DOHH2 (cell line): ENCODE data around the gene TMEM72.

Experiments
- H3F3A ChIP-seq: fragments of 200-600 bp; sonication (generic), shearing (Covaris generic); 2 replicates; pipeline ENCODE4 v1.6.0; 2016; ENCODE audit warnings: antibody characterized with exemption, mild to moderate bottlenecking; ENCODE audit not compliant: control insufficient read depth, insufficient read depth
- H3K27ac ChIP-seq: fragments of 200-600 bp; sonication (generic); 2 replicates; pipeline ENCODE4 v1.5.1; 2014; ENCODE audit warnings: low read depth, mild to moderate bottlenecking, low read length, moderate library complexity
- H3K27me3 ChIP-seq: fragments of 200-600 bp; sonication (generic); 2 replicates; pipeline ENCODE4 v1.6.1; 2014; ENCODE audit warnings: mild to moderate bottlenecking, low read length, mixed read lengths; ENCODE audit not compliant: control insufficient read depth
- H3K36me3 ChIP-seq: fragments of 200-600 bp; sonication (generic); 2 replicates; pipeline ENCODE4 v1.6.1; 2014; ENCODE audit warnings: mild to moderate bottlenecking, low read length, moderate library complexity, mixed read lengths; ENCODE audit not compliant: control insufficient read depth
- H3K4me1 ChIP-seq: fragments of 200-600 bp; sonication (generic); 2 replicates; pipeline ENCODE4 v1.6.1; 2014; ENCODE audit warnings: mild to moderate bottlenecking, low read length, mixed read lengths; ENCODE audit not compliant: control insufficient read depth
- H3K4me2 ChIP-seq: fragments of 200-600 bp; sonication (generic); 2 replicates; pipeline ENCODE4 v1.6.0; 2014; ENCODE audit warnings: mild to moderate bottlenecking, low read length, moderate library complexity
- H3K4me3 ChIP-seq: fragments of 200-600 bp; sonication (generic); 2 replicates; pipeline ENCODE4 v1.5.1; 2014; ENCODE audit warnings: mild to moderate bottlenecking, low read length, mixed read lengths
- H3K79me2 ChIP-seq: fragments of 200-600 bp; sonication (generic); 2 replicates; pipeline ENCODE4 v1.6.1; 2014; ENCODE audit warnings: mild to moderate bottlenecking, low read length, mixed read lengths; ENCODE audit not compliant: control insufficient read depth
- H3K9me2 ChIP-seq: fragments of 200-600 bp; sonication (generic); replicated peaks from 2 replicates; pipeline ENCODE4 v1.6.1; 2014; ENCODE audit warnings: mild to moderate bottlenecking, low read length, mixed read lengths; ENCODE audit not compliant: control insufficient read depth
- H3K9me3 ChIP-seq: fragments of 200-600 bp; sonication (generic); 2 replicates; pipeline ENCODE4 v1.6.1; 2014; ENCODE audit warnings: antibody characterized with exemption, low read length, mixed read lengths; ENCODE audit not compliant: control insufficient read depth, insufficient read depth
- H4K20me1 ChIP-seq: fragments of 200-600 bp; sonication (generic); 2 replicates; pipeline ENCODE4 v1.6.0; 2014; ENCODE audit warnings: low read depth, mild to moderate bottlenecking, antibody characterized with exemption, low read length, moderate library complexity; ENCODE audit not compliant: control insufficient read depth, insufficient read depth
- CTCF ChIP-seq: fragments of 200-600 bp; sonication (generic); IDR thresholded peaks from one replicate; pipeline ENCODE4 v1.5.1; 2014; ENCODE audit warnings: antibody characterized with exemption, mild to moderate bottlenecking, low read depth, low read length; ENCODE audit not compliant: poor library complexity, severe bottlenecking
- EZH2phosphoT487 ChIP-seq: fragments of 200-600 bp; sonication (generic); IDR thresholded peaks from 2 replicates; pipeline ENCODE4 v1.6.1; 2017; ENCODE audit warnings: borderline replicate concordance, mild to moderate bottlenecking, antibody characterized with exemption, low read length, moderate library complexity, mixed read lengths

The TMEM72 gene

GRCh38 chr10:44924261-44925040 is 13.3 kb downstream of the TMEM72 start:
- Histone ChIP-seq H3K4me3 (no peak overlapping the region), H3K4me2 (no peak overlapping the region), H3K4me1 (no peaks in the 10 kb centered on the region), H3K79me2 (no peaks in the 10 kb centered on the region), H3K9me3 (no peaks in the 10 kb centered on the region), H3K9me2 (no peaks in the 10 kb centered on the region), H3K27ac (no peak overlapping the region), H3K27me3 (no peaks in the 10 kb centered on the region), H4K20me1 (no peaks in the 10 kb centered on the region), H3K36me3 (no peaks in the 10 kb centered on the region), H3F3A (no peaks in the 10 kb centered on the region)
- TF ChIP-seq CTCF (no peak), EZH2phosphoT487 (no peak)

- Histone ChIP-seq H3K9me2 (no peaks in the 10 kb centered on the region), H3F3A (no peaks in the 10 kb centered on the region), H3K4me2 (no peak overlapping the region), H3K4me1 (no peaks in the 10 kb centered on the region), H3K27ac (no peak overlapping the region), H3K79me2 (no peaks in the 10 kb centered on the region), H3K36me3 (no peaks in the 10 kb centered on the region), H3K27me3 (no peaks in the 10 kb centered on the region), H4K20me1 (no peaks in the 10 kb centered on the region), H3K9me3 (no peaks in the 10 kb centered on the region), H3K4me3 (no peak overlapping the region)
- TF ChIP-seq EZH2phosphoT487 = no peak
- TF ChIP-seq CTCF = peak; percentile 36
Measured at GRCh38 chr10:44925224-44925623, 14.1 kb downstream of the TMEM72 start.

GRCh38 chr10:44925811-44926750 is 14.9 kb downstream of the TMEM72 start:
- no peaks in the 10 kb centered on the region for H3K36me3 ChIP-seq
- H3K4me3 ChIP-seq = no peak overlapping the region
- no peak overlapping the region for H3K27ac ChIP-seq
- H3K4me1 ChIP-seq = no peaks in the 10 kb centered on the region
- no peak for TF ChIP-seq CTCF
- no peak for TF ChIP-seq EZH2phosphoT487
- no peaks in the 10 kb centered on the region for H3F3A ChIP-seq
- no peaks in the 10 kb centered on the region for H3K9me2 ChIP-seq
- H3K27me3 ChIP-seq = no peaks in the 10 kb centered on the region
- no peaks in the 10 kb centered on the region for H3K79me2 ChIP-seq
- H4K20me1 ChIP-seq = no peaks in the 10 kb centered on the region
- no peaks in the 10 kb centered on the region for H3K9me3 ChIP-seq
- H3K4me2 ChIP-seq = no peak overlapping the region
